M059J (cell line): ENCODE results near the gene THAP11. TPM values are rescaled to one million over a fixed set of nuclear protein-coding genes. Genes with fewer than 3 reads are reported as not detected.

ENCODE experiments used
- DNase-seq: peaks from one replicate; pipeline ENCODE4 v3.0.0-alpha.2; 2012; ENCODE audit warnings: low read depth
- total RNA-seq: library from RNA; depleted of rRNA; stranded (reverse); fragments of >200 nt; shearing (Covaris generic); gene quantifications from 2 replicates; pipeline ENCODE4 v1.2.3, GENCODE V29; 2014; rRNA removed

THAP11 gene
- total RNA-seq, 1 experiment from 2014 or later, result 45.2 TPM

GRCh38 chr16:67883872-67884261 lies 41.7 kb downstream of the THAP11 start:
- peak; percentile 42 for DNase-seq

DNA sequence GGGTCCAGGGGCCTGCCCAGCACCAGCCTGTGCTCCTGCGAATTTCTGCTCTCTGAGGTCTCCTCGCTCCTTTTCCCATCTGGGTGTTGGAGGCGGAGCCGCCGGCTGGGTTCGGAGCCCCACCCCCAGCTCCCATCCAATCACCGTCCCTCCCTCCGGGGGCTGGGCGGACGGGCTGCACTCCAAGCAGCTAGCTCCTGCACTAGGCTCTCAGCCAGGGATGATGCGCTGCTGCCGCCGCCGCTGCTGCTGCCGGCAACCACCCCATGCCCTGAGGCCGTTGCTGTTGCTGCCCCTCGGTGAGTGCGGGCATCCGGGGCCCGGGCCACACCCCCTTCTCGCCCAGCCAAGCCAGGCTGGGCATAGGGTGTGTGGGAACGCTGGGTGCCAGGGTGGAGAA lies 42.6 kb downstream of the THAP11 start, which contains the start of gene NRN1L:
TSS of gene NRN1L (plus strand) at position 202 of the 400 bp plus-strand sequence. CDS start at position 221, 19 bp downstream.
- peak; percentile 58 for DNase-seq

- DNase-seq, result no peak
These were observed 43.4 kb downstream of the THAP11 start for GRCh38 chr16:67885545-67885944.

DNA sequence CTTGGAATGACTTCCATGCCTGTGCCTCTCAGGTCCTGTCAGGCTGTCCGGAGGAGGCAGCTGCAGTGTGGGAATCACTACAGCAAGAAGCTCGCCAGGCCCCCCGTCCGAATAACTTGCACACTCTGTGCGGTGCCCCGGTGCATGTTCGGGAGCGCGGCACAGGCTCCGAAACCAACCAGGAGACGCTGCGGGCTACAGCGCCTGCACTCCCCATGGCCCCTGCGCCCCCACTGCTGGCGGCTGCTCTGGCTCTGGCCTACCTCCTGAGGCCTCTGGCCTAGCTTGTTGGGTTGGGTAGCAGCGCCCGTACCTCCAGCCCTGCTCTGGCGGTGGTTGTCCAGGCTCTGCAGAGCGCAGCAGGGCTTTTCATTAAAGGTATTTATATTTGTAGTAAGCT lies 43.9 kb downstream of the THAP11 start:
- no peak for DNase-seq

DNA sequence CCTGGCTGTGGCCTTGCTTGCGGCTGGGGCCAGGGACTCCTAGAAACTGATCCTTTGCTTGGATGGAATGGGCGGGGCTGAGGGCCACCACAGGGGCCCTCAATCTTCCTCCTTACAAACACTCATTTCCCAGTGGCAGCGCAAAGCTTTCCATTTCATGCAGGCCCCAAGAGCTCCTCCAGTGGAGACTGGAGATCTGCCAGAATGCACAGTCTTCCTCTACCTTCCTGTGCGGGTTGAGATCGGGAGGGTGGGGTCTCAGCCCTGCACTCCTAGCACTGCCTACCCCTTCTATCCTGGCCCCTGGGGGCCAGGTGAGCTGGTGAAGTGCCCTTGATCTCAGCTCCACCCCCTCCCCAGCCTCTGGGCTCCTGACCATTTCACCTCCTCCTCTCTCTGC lies 44.3 kb downstream of the THAP11 start:
- DNase-seq, result no peak

- no peak for DNase-seq
These were observed 46.2 kb downstream of the THAP11 start for GRCh38 chr16:67888331-67888730.

- DNase-seq, result no peak
These were observed 50.3 kb downstream of the THAP11 start for GRCh38 chr16:67892375-67892774.

DNA sequence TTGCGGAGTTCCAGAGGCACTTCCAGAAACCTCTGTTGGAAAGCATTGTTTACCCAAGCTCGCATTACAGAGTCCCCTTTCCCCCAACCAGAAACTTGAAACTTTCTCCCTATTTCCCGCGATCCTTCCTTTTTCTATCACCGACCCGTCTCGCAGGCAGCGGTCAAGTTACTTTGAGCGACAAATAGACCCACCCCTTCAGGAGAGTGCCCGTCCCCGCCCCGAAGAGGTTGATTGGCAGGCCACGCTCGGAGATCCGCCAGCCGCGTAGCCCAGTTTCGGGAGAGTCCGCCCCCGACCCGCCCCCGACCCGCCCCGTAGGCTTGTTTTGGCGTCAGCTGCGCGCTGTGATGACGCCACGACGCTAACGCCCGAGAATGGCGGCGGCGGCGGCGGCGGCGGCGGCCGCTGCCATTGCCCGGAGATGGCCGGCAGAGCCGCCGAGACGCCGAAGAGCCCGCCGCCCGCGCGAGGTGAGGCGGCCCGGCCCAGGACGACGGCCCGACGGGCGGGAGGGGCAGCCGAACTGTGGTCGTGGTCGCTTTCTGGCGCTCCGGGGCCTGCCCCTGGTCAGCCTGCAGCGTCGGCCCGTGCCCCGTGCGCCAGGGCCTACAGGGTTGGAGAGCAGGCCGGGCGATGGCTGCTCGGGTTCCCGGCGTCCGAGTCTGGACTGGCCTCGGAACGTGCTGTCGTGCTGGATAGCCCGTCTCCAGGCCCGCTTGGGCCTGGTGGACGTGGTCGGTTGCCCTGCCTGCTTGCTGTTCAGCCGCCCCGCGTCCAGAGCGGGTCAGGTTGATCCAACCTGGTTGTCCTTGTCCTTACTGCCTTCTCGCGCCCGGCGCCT lies 51.0 kb downstream of the THAP11 start, which contains the start of gene PSKH1:
TSS of gene PSKH1 (plus strand) at position 356 of the 844 bp plus-strand sequence. CDS start 15,496 bp downstream, outside the sequence.
- peak; percentile 94 for DNase-seq

Other genes with a start within 250 kb of the THAP11 start
- 0.44 and 0.64 TPM in 2 replicates for gene CARMIL2, start 197.2 kb upstream of the THAP11 start, total RNA-seq
- gene ACD, start 182.1 kb upstream of the THAP11 start, total RNA-seq, result 54.4 and 66.0 TPM in 2 replicates
- 2.0 and 3.3 TPM in 2 replicates for gene PARD6A, start 181.4 kb upstream of the THAP11 start, total RNA-seq
- 12.8 and 23.1 TPM in 2 replicates for gene ENKD1, start 175.6 kb upstream of the THAP11 start, total RNA-seq
- gene C16orf86, start 175.5 kb upstream of the THAP11 start, total RNA-seq, result 0.27 and 0.81 TPM in 2 replicates
- 11.7 and 18.6 TPM in 2 replicates for gene GFOD2, start 123.0 kb upstream of the THAP11 start, total RNA-seq
- 3.6 and 5.4 TPM in 2 replicates for gene RANBP10, start 35.8 kb upstream of the THAP11 start, total RNA-seq
- 0.12 and 0.39 TPM in 2 replicates for gene TSNAXIP1, start 35.4 kb upstream of the THAP11 start, total RNA-seq
- 296 and 347 TPM in 2 replicates for gene NUTF2, start 4.6 kb downstream of the THAP11 start, total RNA-seq
- gene CENPT, start 5.4 kb downstream of the THAP11 start, total RNA-seq, result 18.0 and 25.0 TPM in 2 replicates
- gene EDC4, start 30.7 kb downstream of the THAP11 start, total RNA-seq, result 38.9 and 66.1 TPM in 2 replicates
- 0.42 TPM in 1 of 2 replicates, not detected in the other for gene NRN1L, start 42.6 kb downstream of the THAP11 start, total RNA-seq
- 6.1 and 8.2 TPM in 2 replicates for gene PSKH1, start 50.9 kb downstream of the THAP11 start, total RNA-seq
- not detected in 2 replicates for gene CTRL, start 89.5 kb downstream of the THAP11 start, total RNA-seq
- gene PSMB10, start 94.5 kb downstream of the THAP11 start, total RNA-seq, result 53.8 and 63.5 TPM in 2 replicates
- 4.6 and 5.2 TPM in 2 replicates for gene LCAT, start 101.8 kb downstream of the THAP11 start, total RNA-seq
- gene SLC12A4, start 126.3 kb downstream of the THAP11 start, total RNA-seq, result 26.1 and 30.7 TPM in 2 replicates
- not detected in 2 replicates for gene DPEP3, start 138.2 kb downstream of the THAP11 start, total RNA-seq
- gene DPEP2, start 157.2 kb downstream of the THAP11 start, total RNA-seq, result not detected in 2 replicates
- gene DPEP2NB, start 173.6 kb downstream of the THAP11 start, total RNA-seq, result not detected in 2 replicates
- 11.7 and 13.8 TPM in 2 replicates for gene DDX28, start 180.9 kb downstream of the THAP11 start, total RNA-seq
- 10.7 and 20.6 TPM in 2 replicates for gene DUS2, start 181.0 kb downstream of the THAP11 start, total RNA-seq
- 24.9 and 31.9 TPM in 2 replicates for gene NFATC3, start 243.1 kb downstream of the THAP11 start, total RNA-seq